Mesenteric fat pad (tissue), 1 donor: ENCODE measurements around the gene KIFC3. TPM values are rescaled to one million over a fixed set of nuclear protein-coding genes. Genes with fewer than 3 reads are reported as not detected.
"Not testable (repeated sequence)": the region's sequence is repeated elsewhere in the genome, so short reads cannot be mapped to it uniquely, and the experiment has no call there.

Source experiments
- DNase-seq: peaks from one replicate; pipeline ENCODE4 v3.0.0-alpha.2; 2020; ENCODE audit warnings: low spot score
- total RNA-seq: library from RNA; stranded (reverse); fragmentation: NEBNext Ultra II Directional; extraction: Animal tissue kit (Norgen Biotek cat#: 25700); gene quantifications from one replicate; pipeline ENCODE4 v1.2.1, GENCODE V29; 2021
- donor health status: DM: yes; HTN: yes; CAD: no.

The KIFC3 gene
- total RNA-seq, 1 donor from 2014 or later, result 62.3 TPM

GRCh38 chr16:57805176-57805575, 2.9 kb upstream of the KIFC3 start:
- no peak for DNase-seq

DNA sequence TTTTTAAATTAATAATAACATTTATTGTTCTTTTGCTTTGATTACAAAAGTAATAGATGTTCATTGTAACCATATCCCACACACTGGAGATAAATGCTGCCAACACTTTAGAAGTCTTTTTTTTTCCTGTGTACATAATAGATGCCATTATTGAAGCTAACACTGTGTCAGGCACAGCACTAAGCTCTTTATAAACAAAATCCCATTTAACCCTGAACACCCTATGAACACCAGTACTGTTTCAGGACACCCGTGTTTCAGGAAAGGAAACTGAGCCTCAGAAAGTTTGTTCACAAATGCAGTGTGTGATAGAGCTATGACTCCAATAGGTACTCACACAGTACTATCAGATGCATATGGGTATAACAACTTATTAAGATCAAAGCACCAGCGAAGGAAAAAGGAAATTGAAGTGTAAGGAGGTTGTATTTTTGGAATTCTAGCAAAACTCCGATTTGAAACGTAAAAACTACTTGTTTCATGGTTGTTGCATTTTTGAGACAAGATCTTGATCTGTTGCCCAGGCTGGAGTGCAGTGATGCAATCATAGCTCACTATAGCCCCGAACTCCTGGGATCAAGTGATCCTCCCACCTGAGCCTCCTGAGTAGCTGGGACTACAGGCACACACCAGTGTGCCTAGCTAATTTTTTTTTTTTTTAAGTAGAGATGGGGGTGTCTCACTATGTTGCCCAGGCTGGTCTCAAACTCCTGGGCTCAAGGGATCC, 2.0 kb upstream of the KIFC3 start:
- DNase-seq, result no peak

DNA sequence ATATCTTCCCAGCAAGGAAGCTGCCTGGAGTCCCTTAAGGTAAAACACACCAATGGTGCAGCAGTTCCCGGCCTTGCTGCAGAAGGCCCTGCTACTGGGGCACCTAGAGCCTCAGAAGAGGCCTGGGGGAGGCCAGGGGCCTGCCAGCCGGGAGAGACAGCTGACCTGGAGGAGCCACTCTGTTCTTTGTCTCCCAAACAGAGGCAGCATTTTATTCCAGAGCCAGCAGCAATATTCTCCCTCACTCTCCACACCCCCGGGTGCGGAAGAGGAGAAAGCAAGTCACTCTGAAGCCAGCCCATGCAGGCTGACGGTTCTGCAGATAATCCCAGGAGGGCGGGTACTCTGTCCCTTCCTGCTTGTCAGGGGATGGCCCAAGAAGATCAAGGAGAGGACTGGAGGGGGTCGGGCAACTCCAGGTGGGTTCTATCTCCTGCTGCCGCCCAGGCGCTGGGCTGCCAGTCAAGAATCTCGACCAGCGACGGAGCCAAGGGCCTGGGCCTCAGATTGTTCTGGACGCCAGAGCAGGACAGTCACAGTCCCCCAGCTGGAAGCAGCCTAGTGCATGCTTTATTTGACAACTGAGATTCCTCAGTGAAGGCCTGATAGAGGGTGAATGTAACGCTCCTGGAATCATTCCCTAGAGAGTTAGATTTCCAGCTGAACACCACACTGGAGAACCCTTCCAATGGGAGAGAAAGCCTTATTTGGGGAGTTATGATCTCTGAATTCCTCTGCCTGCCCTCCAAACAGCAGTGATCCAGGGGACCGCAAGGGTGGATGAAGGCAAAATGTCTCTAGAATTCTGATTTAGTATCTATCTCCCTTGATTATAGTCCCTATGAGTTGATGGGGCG, 1.1 kb upstream of the KIFC3 start:
- no peak for DNase-seq

- no peak for DNase-seq
These were observed 416 bp downstream of the KIFC3 start for GRCh38 chr16:57801809-57802340.

GRCh38 chr16:57801098-57801808, 1.0 kb downstream of the KIFC3 start:
- DNase-seq, result no peak

GRCh38 chr16:57800200-57801097, 1.8 kb downstream of the KIFC3 start:
- no peak for DNase-seq

DNA sequence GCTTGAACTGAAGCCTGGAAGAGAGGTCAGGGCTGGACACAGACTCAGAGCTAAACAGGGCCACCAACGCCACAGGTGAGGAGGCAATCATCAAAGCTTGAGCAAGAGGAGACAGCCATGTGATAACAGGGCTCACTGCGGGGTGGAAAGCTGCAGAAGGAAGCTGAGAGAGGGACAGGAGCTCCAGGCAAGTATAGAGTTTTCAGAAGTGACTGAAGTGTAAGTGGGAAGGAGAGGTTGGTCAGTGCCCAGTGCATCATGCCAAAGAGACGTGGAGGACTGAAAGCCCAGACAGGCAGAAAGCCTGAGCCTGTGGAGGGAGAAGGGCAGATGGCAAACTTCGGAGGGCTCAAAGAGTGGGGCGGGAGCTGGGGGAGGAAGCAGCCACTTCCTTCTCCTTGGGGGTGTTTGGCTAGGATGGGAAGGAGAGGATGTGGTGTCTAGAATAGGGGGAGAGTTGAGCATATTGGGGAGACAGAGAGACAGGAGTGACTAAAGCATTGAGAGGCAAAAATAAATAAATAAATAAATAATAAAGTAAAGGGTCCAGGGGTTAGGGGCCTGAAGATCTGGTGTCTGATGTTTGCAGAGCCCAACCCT, 2.6 kb downstream of the KIFC3 start:
- DNase-seq, result no peak

- no peak for DNase-seq
These were observed 3.2 kb downstream of the KIFC3 start for GRCh38 chr16:57798953-57799599.

GRCh38 chr16:57798267-57798810, 4.0 kb downstream of the KIFC3 start:
- no peak for DNase-seq

- no peak for DNase-seq
These were observed 4.6 kb downstream of the KIFC3 start for GRCh38 chr16:57797526-57798266.

DNA sequence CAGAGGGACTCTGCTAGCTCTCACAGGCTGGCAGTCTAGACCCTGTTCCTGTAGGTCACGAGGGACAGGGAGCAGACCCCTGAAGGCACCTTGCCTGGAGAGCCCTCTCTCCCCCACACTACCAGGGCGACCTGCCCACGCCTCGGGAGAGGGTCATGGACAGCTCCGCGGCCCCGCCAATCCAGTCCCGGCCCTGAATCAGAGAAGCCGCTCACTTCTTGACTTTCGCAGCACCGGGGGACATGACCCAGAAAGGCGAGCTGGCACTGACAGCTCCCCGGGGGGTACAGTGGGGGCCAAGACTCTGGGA, 5.1 kb downstream of the KIFC3 start:
- DNase-seq, result no peak

DNA sequence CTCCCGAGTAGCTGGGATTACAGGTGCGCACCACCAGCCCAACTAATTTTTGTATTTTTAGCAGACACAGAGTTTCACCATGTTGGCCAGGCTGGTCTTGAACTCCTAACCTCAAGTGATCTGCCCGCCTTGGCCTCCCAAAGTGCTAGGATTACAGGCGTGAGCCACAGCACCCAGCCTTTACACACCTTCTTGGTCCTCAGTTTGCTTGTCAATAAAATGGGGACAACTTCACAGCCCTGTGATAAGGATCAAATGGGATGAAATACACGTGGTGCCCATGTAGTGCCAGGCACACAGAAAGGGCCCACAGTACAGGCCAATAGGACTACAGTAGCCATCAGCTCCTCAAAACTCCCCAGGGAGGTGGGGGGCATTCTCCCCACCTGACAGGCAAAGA, 6.3 kb downstream of the KIFC3 start:
- DNase-seq, result not testable (repeated sequence)

GRCh38 chr16:57795431-57795878, 6.8 kb downstream of the KIFC3 start:
- DNase-seq, result no peak

- DNase-seq, result no peak
These were observed 7.4 kb downstream of the KIFC3 start for GRCh38 chr16:57794849-57795430.

DNA sequence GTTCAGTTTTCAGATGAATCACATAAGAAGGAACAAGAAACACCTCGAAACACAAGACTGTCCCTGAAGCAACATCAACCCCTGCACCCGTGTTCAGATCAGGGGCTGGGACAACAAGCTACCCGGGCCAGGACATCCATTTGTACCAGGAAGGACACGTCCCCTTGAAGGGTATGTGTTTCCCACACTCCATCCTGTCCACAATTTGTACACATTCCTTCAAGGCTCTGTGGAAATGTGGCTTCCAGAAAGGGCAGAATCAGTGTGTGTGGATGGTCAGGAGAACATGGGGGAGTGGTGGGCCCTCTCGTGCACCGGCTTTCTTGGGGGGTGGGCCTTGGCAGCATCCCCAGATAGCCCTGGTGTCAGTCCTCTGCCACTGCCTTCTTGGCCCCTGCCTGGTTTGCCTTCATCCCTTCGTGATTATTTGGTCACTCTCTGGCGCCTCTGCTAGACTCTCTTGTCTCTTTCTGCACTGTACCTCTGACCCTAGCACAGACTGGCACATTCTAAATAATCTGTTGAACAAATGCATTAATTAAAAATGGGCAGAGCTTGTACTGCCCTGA, 10.3 kb downstream of the KIFC3 start:
- DNase-seq, result no peak

GRCh38 chr16:57791195-57791892, 10.9 kb downstream of the KIFC3 start:
- DNase-seq, result no peak

DNA sequence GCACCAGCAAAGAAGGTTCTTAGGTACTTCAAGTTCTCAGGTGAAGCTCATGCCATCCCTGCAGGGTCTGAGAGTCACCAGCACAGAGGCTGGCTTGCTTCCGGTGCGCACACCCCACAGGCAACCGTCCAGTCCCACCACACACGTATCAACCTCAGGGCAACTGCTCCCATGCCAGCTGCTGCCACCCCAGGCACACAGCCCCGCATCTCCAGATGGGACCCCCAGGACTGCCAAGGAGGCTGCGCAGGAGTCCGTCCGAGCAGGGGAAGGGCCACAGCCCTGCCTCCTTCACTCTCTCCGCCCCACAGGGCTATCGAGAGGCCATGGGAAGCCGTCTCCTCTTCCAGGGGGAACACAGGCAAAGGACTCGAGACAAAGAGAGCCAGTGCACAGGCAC, 13.3 kb downstream of the KIFC3 start:
- no peak for DNase-seq
